Left renal cortex interstitium (tissue), 4 donors: Measurements from ENCODE around the gene NRAP. TPM values are rescaled to one million over a fixed set of nuclear protein-coding genes. Genes with fewer than 3 reads are reported as not detected.
"Not testable (repeated sequence)": the region's sequence is repeated elsewhere in the genome, so short reads cannot be mapped to it uniquely, and the experiment has no call there.

Experiments
- DNase-seq, 4 donors: peaks; one replicate each; pipeline ENCODE4 v3.0.0-alpha.2; 2013; ENCODE audit warnings: low read depth in 4 of 4, low spot score in 2 of 4, missing footprints in 1 of 4
- polyA plus RNA-seq, 4 donors: library from polyadenylated mRNA; unstranded; fragments of 120-200 nt; gene quantifications; one replicate each; pipeline ENCODE4 v1.2.1, GENCODE V29; 2013; ENCODE audit not compliant: insufficient read length in 4 of 4

NRAP gene
- polyA plus RNA-seq, 4 donors = 0.03 TPM; not detected in 2

GRCh38 chr10:113686028-113686427, 22.2 kb upstream of the NRAP start:
- no peak for DNase-seq

DNA sequence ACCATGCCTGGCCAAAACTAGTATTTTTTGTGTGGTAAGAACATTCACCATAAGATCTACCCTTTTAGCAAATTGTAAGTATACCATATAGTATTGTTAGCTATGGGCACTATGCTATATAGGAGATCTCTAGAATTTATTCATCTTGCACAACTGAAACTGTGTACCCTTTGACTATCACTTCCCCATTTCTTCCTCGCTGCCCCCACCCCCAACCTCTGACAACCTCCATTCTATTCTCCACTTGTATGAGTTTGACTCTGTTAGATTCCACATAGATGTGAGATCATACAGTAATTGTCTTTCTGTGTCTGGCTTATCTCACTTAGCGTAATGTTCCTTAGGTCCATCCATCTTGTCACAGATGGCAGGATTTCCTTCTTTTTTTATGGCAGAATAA, 19.5 kb upstream of the NRAP start:
- no peak for DNase-seq

GRCh38 chr10:113681533-113682470, 18.0 kb upstream of the NRAP start:
- DNase-seq = no peak

- peak in 3 of 4 donors; percentile 31 to 60 (median 58) for DNase-seq
These were observed 16.6 kb upstream of the NRAP start for GRCh38 chr10:113680190-113681111.

GRCh38 chr10:113679463-113680189, 15.8 kb upstream of the NRAP start, which contains the start of gene CASP7:
Gene CASP7 (plus strand): TSS chr10:113679912. CDS start chr10:113697494, 17,582 bp downstream.
- DNase-seq = peak; percentile 65 to 77 (median 76)

DNA sequence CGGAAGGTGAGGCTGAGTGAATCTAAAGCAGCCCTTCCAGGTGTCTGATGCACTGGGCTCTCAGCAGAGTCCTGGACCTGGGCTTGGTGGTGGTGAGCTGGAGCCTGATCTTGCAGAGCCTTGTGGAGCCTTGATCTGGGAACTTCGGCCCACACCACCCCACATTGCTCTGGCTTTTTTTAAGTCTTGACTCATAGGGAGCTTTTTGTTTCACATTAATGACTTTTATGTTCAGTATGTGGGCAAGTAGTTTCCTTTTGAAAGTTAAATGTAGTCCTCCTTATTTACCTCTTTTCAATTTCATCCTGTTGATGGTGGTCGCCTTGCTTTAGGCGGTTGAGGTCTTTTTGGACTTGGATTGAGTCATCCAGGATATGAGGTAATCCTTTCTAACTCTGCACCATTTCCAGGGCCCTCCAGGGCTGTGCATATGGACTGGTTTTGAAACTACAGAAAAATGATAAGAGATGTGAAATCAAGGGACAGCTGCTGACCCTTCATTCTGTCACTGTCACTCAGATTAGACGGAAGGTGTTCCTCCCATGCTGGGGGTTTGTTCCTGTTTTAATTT, 2.9 kb upstream of the NRAP start:
- DNase-seq = no peak

GRCh38 chr10:113665806-113666354, 2.0 kb upstream of the NRAP start:
- no peak for DNase-seq

DNA sequence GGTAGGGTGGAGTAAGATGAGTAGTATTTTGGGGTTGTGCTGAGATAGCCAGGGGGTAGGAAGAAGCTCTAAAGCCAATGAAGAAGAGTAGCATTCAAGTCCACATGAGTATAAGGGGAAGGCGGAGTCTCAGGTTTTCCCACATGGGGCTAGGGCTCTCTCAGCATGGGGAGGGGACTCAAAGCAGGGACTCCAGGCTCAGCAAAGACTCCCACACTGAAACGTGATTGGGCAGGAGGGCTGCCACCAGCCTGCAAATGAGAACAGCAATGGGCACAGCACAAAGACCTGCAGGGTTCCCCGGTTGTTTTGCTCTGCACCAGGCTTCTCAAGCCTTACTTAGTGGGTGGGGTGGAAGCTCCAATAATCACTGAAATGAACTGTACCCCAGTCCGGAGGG, 1.5 kb upstream of the NRAP start:
- DNase-seq = no peak

DNA sequence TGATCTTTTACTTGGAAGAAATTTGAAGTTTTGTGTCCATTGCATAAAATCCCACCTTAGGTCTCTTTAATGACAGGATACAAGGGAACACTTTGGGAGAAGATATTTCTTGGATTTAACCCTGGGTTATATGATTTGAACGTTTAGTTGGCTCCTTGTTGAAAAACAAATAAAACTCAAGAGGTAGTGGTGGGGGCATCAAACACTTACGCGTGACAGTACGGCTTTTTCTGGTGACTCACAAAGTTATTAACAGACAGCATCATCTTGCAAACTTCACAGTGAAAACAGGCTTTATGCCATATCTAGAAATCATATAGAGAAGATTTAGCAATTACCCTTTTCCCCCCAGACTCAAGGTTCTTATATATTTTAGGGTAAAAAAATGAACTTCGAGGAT, 699 bp downstream of the NRAP start:
- DNase-seq = no peak

- no peak for DNase-seq
These were observed 2.5 kb downstream of the NRAP start for GRCh38 chr10:113661332-113661731.

GRCh38 chr10:113657544-113657943, 6.3 kb downstream of the NRAP start:
- DNase-seq = no peak

GRCh38 chr10:113656896-113657295, 6.9 kb downstream of the NRAP start:
- no peak for DNase-seq

DNA sequence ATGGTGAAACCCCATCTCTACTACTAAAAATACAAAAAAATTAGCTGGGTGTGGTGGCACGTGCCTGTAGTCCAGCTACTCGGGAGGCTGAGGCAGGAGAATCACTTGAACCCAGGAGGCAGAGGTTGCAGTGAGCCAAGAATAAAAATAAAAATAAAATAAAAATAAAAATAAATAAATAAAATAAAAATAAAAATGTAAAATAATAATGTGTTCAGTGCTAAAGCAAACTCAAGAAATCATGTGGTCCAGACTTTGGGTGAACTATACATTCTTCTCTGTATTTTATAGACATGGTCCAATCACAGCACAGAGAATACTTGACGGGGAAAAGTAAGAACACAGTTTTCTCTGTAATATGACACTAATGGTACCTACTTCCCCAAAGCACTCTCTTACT, 11.4 kb downstream of the NRAP start:
- DNase-seq = not testable (repeated sequence)

DNA sequence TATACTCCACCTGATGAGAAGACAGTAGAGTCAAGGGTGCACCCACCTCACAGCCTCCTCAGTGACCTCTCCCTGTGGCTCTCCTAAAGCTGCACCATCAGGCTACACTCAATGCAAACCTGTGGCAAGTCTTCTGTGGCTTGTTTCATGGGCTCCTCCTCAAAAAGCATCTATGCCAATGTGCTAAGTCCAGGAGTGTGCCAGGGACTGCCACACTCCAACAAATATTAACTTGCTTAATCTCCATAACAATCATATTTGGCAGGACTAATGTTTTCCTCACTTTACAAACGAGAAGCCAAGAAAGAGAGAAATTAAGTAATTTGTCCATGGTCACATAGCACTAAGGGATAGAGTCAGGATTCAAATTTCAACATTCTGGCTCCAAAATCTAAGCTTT, 11.9 kb downstream of the NRAP start:
- no peak for DNase-seq

GRCh38 chr10:113651021-113651420, 12.8 kb downstream of the NRAP start:
- no peak for DNase-seq

DNA sequence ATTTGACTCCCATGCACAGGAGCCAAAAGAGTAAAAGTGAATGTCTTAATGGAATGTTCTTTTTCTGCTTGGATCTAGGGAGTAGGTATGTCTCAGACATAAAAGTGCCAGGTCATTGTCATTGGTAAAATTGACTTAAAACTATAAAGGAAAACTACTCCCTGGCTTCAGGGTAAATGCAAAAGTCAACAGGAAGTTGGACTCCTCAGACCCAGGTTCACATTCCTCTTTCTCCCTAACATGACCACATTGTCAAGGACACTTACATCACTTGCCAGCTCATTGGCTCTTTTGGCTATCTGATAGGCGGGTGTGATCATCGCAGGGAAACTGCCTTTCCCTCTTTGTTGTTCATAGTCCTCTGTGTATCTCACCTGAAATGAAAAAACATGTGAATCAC, 13.7 kb downstream of the NRAP start:
- no peak for DNase-seq

DNA sequence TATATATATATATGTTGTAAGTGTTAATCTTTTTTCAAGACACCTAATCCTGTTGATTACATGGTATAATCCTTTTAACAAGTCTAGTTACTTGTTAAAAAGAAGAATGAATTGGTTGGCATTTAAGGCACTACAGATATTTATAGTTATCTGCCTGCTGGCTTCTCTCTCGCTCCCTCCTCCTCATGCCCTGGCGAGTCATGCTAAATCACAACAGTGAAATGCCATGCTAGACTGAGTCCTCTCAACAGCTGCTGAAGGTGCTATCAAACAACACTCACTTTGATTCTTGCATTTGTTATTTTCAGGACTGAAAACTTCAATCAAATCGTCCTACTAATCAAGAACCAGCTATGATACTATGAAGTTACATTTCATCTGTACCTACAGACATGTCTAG, 15.4 kb downstream of the NRAP start:
- no peak for DNase-seq

DNA sequence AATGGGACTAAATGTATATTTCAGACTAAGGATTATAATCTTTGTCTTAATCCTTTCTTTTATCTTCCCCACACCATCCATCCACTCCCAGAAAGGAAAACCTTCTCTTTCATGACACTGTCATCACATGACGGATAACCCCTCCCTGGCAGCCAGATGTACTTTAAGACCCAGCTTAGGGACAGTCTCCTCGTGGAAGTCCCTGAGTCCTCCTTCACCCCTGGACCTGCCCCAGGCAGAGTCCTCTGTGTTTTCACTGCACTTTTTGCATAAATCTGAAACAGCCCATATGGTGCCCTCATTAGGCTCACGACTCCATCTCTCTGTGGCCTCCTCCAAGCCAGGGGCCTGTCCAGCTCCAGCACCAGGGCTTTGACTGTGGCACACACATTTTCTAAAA, 16.0 kb downstream of the NRAP start:
- DNase-seq = no peak

- no peak for DNase-seq
These were observed 17.3 kb downstream of the NRAP start for GRCh38 chr10:113646336-113647201.
